ENCODE data around the gene JAKMIP1.
"Not testable (repeated sequence)": the region's sequence is repeated elsewhere in the genome, so short reads cannot be mapped to it uniquely, and the experiment has no call there.

The JAKMIP1 gene

DNA sequence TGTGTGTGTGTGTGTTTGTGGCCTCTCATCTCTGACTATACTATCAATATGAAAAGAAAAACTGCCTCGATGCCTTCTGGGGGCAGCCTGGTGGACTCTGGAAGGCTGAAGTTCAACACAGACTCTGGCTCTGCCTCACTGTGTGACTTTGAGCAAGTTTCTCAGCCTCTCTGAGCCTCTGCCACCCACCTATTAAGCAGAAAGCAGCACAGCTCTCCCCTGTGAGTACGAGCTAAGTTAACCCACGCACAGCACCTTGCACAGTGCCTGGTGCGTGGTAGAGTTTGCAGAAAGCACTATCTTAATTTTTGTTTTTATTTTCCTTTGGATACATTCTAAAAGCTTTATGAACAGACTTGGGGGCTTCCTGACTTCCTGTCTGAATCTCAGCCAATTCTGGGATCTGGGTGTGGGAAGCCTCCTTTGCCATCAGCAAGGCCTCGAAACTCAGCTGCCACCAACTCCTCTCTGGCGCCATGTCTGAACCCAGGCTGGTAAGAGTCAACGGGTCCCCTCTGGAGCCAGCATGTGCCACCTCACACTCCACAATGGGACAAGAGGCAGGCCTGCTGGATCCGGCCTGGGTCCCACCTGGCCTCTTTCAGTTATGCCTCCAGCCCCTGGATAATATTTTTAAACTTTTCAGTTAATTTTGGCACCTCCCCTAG is 57.3 kb downstream of the JAKMIP1 start:
- Histone ChIP-seq H3K36me3 (replicated peaks) (no peaks in the 10 kb centered on the region), H3K4me3 (ENCODE audit: low read depth, low read length) (no peak overlapping the region), H3K27ac (no peak overlapping the region), H3K27me3 (replicated peaks) (no peaks in the 10 kb centered on the region)
- in situ Hi-C loops (cut with HindIII; ENCODE audit: low pct_ligation_motif_present, low sequenced_read_pairs) = no loop called here
- DNase-seq = no peak
- TF ChIP-seq, protein P1, sequence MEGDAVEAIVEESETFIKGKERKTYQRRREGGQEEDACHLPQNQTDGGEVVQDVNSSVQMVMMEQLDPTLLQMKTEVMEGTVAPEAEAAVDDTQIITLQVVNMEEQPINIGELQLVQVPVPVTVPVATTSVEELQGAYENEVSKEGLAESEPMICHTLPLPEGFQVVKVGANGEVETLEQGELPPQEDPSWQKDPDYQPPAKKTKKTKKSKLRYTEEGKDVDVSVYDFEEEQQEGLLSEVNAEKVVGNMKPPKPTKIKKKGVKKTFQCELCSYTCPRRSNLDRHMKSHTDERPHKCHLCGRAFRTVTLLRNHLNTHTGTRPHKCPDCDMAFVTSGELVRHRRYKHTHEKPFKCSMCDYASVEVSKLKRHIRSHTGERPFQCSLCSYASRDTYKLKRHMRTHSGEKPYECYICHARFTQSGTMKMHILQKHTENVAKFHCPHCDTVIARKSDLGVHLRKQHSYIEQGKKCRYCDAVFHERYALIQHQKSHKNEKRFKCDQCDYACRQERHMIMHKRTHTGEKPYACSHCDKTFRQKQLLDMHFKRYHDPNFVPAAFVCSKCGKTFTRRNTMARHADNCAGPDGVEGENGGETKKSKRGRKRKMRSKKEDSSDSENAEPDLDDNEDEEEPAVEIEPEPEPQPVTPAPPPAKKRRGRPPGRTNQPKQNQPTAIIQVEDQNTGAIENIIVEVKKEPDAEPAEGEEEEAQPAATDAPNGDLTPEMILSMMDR (IDR thresholded peaks at IDR 0.05; ENCODE audit: low read depth, low read length, missing control alignments) = no peak

DNA sequence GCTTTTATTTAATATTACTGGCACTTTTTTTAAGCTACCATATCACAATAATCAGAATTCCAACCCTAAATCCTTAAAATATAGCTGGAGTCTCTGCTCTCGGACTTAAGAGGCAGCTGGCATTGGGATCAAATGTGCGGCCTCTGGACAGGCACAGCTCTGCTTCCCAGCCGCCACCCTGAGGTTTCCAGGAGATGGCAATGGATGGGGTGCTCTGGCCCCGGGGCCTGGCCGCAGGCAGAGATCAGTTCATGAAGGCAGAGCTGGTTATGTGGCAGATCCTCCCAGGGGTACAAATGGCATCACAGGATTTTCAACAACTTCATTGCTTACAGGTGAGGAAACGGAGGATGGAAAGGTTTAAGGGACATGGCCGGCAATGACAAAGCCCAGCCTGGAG is 57.8 kb downstream of the JAKMIP1 start:
- H3K36me3 ChIP-seq (replicated peaks) = no peaks in the 10 kb centered on the region
- no peak for DNase-seq
- TF ChIP-seq, protein P1 (IDR thresholded peaks at IDR 0.05; ENCODE audit: low read depth, low read length, missing control alignments) = no peak
- no peak overlapping the region for H3K27ac ChIP-seq
- in situ Hi-C loops (cut with HindIII; ENCODE audit: low pct_ligation_motif_present, low sequenced_read_pairs) = no loop called here
- H3K27me3 ChIP-seq (replicated peaks) = no peaks in the 10 kb centered on the region
- H3K4me3 ChIP-seq (ENCODE audit: low read depth, low read length) = no peak overlapping the region

DNA sequence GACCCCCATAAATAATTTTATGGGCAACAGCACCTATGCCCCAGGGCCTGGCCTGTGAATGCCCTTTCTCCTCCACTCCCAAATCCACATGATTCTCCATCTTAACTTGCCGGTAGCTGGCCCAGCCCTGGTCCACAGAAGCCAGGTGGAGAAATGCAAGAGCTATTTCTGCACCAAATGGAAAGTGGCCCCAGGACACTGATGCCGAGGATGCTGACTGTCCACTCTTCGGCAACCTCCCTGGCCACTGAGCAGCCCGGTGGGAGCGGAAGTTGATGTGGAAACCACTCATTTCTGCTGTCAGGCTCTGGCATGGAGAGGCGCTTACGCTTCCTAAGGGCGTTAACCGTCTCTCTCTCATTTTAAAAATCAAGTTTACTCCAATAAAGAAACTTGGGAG is 58.8 kb downstream of the JAKMIP1 start:
- Histone ChIP-seq H3K4me3 (ENCODE audit: low read depth, low read length) (no peak overlapping the region), H3K27ac (no peak overlapping the region), H3K36me3 (replicated peaks) (no peaks in the 10 kb centered on the region), H3K27me3 (replicated peaks) (no peaks in the 10 kb centered on the region)
- in situ Hi-C loops (cut with HindIII; ENCODE audit: low pct_ligation_motif_present, low sequenced_read_pairs) = no loop called here
- no peak for DNase-seq
- TF ChIP-seq, protein P1 (IDR thresholded peaks at IDR 0.05; ENCODE audit: low read depth, low read length, missing control alignments) = no peak

DNA sequence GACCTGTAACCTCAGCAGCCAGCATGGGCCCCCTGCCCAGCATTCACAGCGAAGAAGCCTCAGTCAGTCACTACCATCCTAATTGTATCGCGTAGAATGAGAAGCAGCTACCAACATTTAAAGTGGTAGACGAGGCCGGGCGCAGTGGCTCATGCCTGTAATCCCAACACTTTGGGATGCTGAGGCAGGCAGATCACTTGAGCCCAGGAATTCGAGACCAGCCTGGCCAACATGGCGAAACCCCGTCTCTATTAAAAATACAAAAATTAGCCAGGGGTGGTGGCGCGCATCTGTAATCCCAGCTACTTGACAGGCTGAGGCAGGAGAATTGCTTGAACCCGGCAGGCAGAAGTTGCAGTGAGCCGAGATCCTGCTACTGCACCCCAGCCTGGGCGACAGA is 59.3 kb downstream of the JAKMIP1 start:
- in situ Hi-C loops (cut with HindIII; ENCODE audit: low pct_ligation_motif_present, low sequenced_read_pairs); H3K27me3 ChIP-seq (replicated peaks); H3K27ac ChIP-seq; H3K4me3 ChIP-seq (ENCODE audit: low read depth, low read length); H3K36me3 ChIP-seq (replicated peaks); DNase-seq: not testable (repeated sequence)

DNA sequence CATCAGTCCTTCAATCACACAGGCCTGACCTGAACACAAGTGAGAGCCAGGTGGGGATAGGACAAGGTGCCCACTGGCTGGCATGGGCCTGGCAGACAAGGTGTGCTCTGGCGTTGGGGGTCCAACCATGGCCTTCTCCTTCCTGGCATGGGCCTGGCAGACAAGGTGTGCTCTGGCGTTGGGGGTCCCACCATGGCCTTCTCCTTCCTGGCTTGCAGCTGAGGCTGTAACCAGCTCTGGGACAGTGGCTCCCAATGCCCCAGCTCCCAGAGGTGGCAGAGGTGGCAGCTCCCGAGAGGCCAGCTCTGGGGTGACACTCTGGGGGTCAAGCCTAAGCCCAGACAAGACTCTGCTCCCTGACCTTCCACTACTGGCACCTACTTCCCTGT is 62.6 kb downstream of the JAKMIP1 start:
- TF ChIP-seq, protein P1 (IDR thresholded peaks at IDR 0.05; ENCODE audit: low read depth, low read length, missing control alignments) = no peak
- no peaks in the 10 kb centered on the region for H3K27me3 ChIP-seq (replicated peaks)
- no peak overlapping the region for H3K4me3 ChIP-seq (ENCODE audit: low read depth, low read length)
- in situ Hi-C loops (cut with HindIII; ENCODE audit: low pct_ligation_motif_present, low sequenced_read_pairs) = no loop called here
- H3K36me3 ChIP-seq (replicated peaks) = no peaks in the 10 kb centered on the region
- no peak overlapping the region for H3K27ac ChIP-seq
- no peak for DNase-seq

DNA sequence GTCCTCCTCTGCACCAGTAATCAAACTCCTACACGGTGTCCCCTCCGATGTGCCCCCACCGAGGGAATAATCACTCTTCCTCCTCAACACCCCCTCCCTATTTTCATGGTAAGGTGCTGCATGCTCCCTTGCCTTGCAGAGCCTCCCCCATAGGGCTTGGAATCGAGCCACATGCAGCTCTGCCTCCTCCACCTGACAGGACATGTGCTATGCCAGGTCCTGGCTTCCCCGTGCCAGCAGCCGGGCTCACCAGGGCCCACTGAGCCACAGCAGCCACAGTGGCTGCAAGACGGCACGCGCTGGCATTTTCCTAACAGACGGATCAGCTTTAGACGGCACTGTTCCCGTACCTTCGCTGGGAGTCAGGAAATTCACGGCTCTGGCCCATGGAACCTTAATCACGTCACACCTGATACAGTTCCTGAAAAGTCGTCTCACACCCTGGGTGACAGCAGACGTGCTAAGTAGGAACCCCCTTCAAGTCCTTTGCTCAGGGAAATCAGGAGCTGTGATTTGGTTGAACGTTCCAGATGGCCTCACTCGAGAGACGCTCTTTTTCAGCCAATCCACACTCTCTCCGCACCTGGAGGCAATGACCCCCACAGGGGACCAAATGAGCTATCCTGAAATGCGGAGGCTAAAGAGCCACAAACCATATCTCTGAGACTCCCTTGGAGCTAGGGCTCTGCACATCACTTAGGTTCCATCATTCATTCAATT is 63.2 kb downstream of the JAKMIP1 start:
- no peak overlapping the region for H3K4me3 ChIP-seq (ENCODE audit: low read depth, low read length)
- no peak overlapping the region for H3K27ac ChIP-seq
- TF ChIP-seq, protein P1 (IDR thresholded peaks at IDR 0.05; ENCODE audit: low read depth, low read length, missing control alignments) = no peak
- no peak for DNase-seq
- no peaks in the 10 kb centered on the region for H3K36me3 ChIP-seq (replicated peaks)
- in situ Hi-C loops (cut with HindIII; ENCODE audit: low pct_ligation_motif_present, low sequenced_read_pairs) = no loop called here
- H3K27me3 ChIP-seq (replicated peaks) = no peaks in the 10 kb centered on the region

All from brain microvascular endothelial cell (primary cell).